HAP-1 (cell line): ENCODE data around the gene EEF1AKMT1.

Source experiments
- DNase-seq, 2 experiments: peaks; one replicate each; pipeline ENCODE4 v3.0.0-alpha.2; 2016 to 2020; ENCODE audit warnings: low spot score in 2 of 2
- H3K27me3 ChIP-seq: fragments of 250-450 bp; sonication (Bioruptor Pico); 2 replicates; pipeline ENCODE4 v1.5.1; 2020; ENCODE audit warnings: low read depth, mild to moderate bottlenecking, moderate library complexity
- H3K36me3 ChIP-seq: fragments of 250-450 bp; sonication (Bioruptor Pico); replicated peaks from 2 replicates; pipeline ENCODE4 v1.5.1; 2020; ENCODE audit warnings: mild to moderate bottlenecking
- H3K4me1 ChIP-seq: fragments of 250-450 bp; sonication (Bioruptor Pico); 2 replicates; pipeline ENCODE4 v1.5.1; 2020; ENCODE audit warnings: mild to moderate bottlenecking
- H3K4me3 ChIP-seq: fragments of 250-450 bp; sonication (Bioruptor Pico); 2 replicates; pipeline ENCODE4 v1.5.1; 2020; ENCODE audit warnings: mild to moderate bottlenecking, moderate library complexity
- H3K9me3 ChIP-seq: fragments of 250-450 bp; sonication (Bioruptor Pico); 2 replicates; pipeline ENCODE4 v1.5.1; 2020; ENCODE audit warnings: mild to moderate bottlenecking, moderate library complexity
- in situ Hi-C: fragments of 300-500 bp; cut with MboI; formaldehyde crosslinking; loops from 3 replicates; pipeline ENCODE4 v1.14.3; 2020; ENCODE audit warnings: low sequenced_read_pairs, inconsistent platforms, mixed read lengths

The EEF1AKMT1 gene

GRCh38 chr13:20708216-20708615 is 65.5 kb downstream of the EEF1AKMT1 start:
- H3K4me3 ChIP-seq, result no peak overlapping the region
- no peaks in the 10 kb centered on the region for H3K36me3 ChIP-seq
- H3K9me3 ChIP-seq, result no peaks in the 10 kb centered on the region
- H3K27me3 ChIP-seq, result no peaks in the 10 kb centered on the region
- DNase-seq, result no peak
- in situ Hi-C loops, result no loop called here
- peaks cover 5% of the 10 kb centered on the region for H3K4me1 ChIP-seq

DNA sequence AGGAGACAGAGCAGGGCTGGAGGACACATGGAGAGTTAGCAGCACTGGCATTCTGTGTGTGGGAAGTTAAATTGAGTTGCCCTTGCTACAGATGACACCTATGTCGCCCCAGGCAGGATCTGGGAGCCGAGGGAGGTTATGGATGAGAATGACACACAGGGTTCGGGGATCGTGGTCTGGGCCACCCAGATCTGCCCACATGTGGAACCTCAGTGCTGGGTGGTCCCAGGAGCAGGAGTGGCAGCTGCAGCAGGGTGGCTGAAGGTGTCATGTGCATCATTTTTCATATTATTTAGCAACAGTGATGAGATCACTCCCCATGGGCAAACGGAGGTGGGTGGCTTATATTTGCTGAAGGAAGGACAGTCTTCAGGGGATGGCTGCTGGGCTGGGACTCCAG is 67.1 kb downstream of the EEF1AKMT1 start:
- no peak overlapping the region for H3K4me3 ChIP-seq
- peaks cover 12% of the 10 kb centered on the region for H3K4me1 ChIP-seq
- no peaks in the 10 kb centered on the region for H3K36me3 ChIP-seq
- no peak for DNase-seq
- in situ Hi-C loops, result no loop called here
- no peaks in the 10 kb centered on the region for H3K27me3 ChIP-seq
- H3K9me3 ChIP-seq, result no peaks in the 10 kb centered on the region

DNA sequence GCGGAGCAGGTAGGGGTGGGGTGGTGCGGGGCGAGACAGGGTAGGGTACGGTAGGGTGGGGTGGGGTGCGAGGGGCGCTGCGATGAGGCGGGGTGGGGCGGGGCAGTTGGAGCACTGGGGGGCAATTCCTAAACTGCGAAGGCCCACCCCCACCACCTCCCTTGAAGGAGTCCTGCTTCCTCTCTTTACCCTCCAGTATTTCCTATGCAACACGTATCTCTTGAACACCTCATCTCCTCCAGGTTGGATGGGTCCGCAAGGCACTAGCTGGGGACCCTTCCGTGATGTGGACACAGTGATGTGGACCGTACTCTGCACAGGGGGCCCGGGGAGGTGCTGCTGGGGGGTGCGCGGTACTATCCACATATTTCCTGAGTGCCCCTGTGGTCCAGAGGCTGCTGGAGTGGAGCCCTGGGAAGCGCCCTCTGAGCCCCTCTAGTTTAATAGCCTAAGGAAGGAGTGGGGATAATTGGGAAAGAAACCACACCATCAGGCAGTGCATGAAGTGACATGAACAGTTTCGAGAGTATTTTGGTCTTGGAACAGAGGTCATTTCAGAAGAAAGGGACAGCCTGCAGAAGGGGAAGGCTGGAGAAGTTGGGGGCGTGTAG is 69.2 kb downstream of the EEF1AKMT1 start:
- Histone ChIP-seq H3K36me3 (no peaks in the 10 kb centered on the region), H3K4me3 (no peak overlapping the region), H3K27me3 (no peaks in the 10 kb centered on the region), H3K4me1 (peaks cover 22% of the 10 kb centered on the region), H3K9me3 (no peaks in the 10 kb centered on the region)
- DNase-seq, result no peak
- in situ Hi-C loops, result no loop called here

GRCh38 chr13:20703780-20704458 is 69.8 kb downstream of the EEF1AKMT1 start:
- no peaks in the 10 kb centered on the region for H3K9me3 ChIP-seq
- no peaks in the 10 kb centered on the region for H3K36me3 ChIP-seq
- DNase-seq, result peak; percentile 55 to 82
- in situ Hi-C loops, result no loop called here
- H3K27me3 ChIP-seq, result no peaks in the 10 kb centered on the region
- no peak overlapping the region; the same call in 1 of the 2 replicates for H3K4me3 ChIP-seq
- H3K4me1 ChIP-seq, result peaks cover 22% of the 10 kb centered on the region

DNA sequence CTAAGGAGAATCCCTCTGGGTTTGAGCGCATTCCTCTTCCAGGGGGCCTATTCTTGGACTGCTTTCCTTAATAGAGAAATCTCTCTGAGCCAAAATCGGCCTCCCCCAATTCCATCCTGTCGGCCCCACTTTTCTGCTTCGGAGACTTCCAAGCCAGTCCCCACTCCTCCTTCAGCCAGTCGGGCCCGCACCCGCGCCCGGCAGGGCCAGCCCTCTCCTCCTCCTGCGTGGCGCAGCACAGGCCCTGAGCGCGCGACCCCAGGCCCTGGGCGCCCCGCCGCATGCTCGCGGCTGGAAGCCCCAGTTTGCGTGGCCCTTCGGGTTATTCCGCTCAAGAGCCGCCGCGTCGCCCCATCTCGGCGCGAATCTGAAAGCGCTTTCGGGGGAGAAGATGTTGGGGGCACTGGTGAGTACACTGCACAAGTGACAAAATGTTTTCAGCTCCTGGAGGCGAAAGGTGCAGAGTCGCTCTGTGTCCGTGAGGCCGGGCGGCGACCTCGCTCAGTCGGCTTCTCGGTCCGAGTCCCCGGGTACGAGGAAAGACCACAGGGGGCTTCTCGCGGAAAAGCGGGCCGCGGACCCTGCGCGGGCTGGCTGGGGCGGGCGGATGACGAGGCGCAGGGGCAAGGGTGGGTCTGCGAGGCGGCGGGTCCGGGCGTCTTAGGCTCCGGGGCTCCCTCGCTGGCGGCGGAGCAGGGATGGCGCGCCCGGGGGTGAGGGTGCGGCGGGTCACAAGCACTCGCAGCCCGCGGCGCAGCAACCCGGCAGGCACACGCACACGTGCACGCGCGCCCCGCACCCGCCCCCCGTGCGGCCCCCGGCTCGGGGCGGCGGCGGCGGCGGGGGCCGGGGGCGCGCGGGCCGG is 70.6 kb downstream of the EEF1AKMT1 start, which contains the start of gene IL17D:
IL17D (plus strand) TSS at position 785 of the 865 bp plus-strand sequence. CDS start 303 bp downstream, outside the sequence.
- H3K4me3 ChIP-seq, result peak within 1 kb of the TSS; percentile 52
- DNase-seq, result peak in 1 of 2 experiments; percentile 58
- no peaks in the 10 kb centered on the region for H3K9me3 ChIP-seq
- in situ Hi-C loops, result no loop called here
- H3K4me1 ChIP-seq, result peaks cover 22% of the 10 kb centered on the region
- peaks cover 2% of the 10 kb centered on the region; the same call in 1 of the 2 replicates for H3K27me3 ChIP-seq
- no peaks in the 10 kb centered on the region for H3K36me3 ChIP-seq

GRCh38 chr13:20702530-20702914 is 71.2 kb downstream of the EEF1AKMT1 start:
- H3K27me3 ChIP-seq, result peaks cover 2% of the 10 kb centered on the region; the same call in 1 of the 2 replicates
- in situ Hi-C loops, result no loop called here
- peak overlapping the region; percentile 52 for H3K4me3 ChIP-seq
- peaks cover 22% of the 10 kb centered on the region for H3K4me1 ChIP-seq
- no peak for DNase-seq
- no peaks in the 10 kb centered on the region for H3K36me3 ChIP-seq
- no peaks in the 10 kb centered on the region for H3K9me3 ChIP-seq

DNA sequence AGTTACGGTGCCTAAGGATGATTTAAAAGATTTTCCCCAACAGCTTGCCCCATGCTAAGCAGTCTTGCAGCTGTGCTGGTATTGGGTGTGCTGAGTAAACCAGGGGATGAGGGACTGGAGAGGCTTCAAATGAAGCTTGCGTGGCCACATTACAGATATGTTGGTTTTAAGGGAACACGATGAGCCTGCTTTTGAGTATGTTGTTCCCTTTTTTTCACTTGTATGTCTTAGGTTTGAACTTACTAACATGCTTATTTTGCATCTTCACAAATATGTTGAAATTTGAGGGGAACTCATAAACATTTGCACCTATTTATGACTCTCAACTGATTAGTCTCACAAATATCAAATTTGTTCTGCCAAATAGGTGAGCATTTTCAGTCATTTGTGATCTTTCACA is 72.3 kb downstream of the EEF1AKMT1 start:
- no peak for DNase-seq
- H3K36me3 ChIP-seq, result no peaks in the 10 kb centered on the region
- peaks cover 22% of the 10 kb centered on the region for H3K4me1 ChIP-seq
- H3K27me3 ChIP-seq, result peaks cover 2% of the 10 kb centered on the region; the same call in 1 of the 2 replicates
- in situ Hi-C loops, result no loop called here
- no peaks in the 10 kb centered on the region for H3K9me3 ChIP-seq
- H3K4me3 ChIP-seq, result no peak overlapping the region

DNA sequence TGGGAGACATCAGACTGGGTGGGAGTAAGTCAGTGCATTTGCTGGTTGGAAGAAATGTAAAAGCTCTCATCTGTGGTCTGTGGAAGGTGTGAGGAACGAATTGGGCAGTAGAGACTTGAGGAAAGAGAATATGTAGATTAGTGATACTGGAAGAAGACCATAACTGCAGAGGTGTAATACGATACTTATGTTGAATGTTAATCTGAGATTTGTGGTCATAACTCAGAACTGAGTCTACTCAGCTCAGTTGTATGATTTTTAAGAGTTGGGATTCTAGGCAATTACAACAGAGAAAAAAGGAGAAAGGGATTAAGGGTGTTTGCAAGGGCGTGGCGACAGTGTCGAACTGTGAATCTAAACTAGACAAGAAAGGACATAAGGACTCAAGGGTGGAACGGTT is 73.5 kb downstream of the EEF1AKMT1 start:
- Histone ChIP-seq H3K27me3 (peaks cover 2% of the 10 kb centered on the region; the same call in 1 of the 2 replicates), H3K4me1 (peaks cover 22% of the 10 kb centered on the region), H3K9me3 (no peaks in the 10 kb centered on the region), H3K4me3 (no peak overlapping the region), H3K36me3 (no peaks in the 10 kb centered on the region)
- in situ Hi-C loops, result no loop called here
- peak; percentile 46 to 54 for DNase-seq

DNA sequence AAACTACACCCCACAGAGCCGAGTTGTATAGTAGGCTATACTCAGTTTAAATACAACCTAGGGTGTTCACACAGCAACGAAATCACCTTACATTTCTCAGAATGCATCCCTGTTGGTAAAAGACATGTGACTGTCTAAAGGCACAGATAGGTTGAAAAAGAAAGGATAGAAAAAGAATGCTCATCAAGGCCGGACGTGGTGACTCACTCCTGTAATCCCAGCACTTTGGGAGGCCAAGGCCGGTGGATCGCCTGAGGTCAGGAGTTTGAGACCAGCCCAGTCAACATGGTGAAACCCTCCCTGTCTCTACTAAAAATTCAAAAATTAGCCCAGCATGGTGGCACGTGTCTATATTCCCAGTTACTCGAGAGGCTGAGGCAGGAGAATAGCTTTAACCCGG is 74.0 kb downstream of the EEF1AKMT1 start:
- Histone ChIP-seq H3K36me3 (no peaks in the 10 kb centered on the region), H3K27me3 (peaks cover 2% of the 10 kb centered on the region; the same call in 1 of the 2 replicates), H3K4me1 (peaks cover 22% of the 10 kb centered on the region), H3K4me3 (no peak overlapping the region), H3K9me3 (no peaks in the 10 kb centered on the region)
- DNase-seq, result no peak
- in situ Hi-C loops, result no loop called here

- in situ Hi-C loops, result no loop called here
- DNase-seq, result peak in 1 of 2 experiments; percentile 80
- peaks cover 2% of the 10 kb centered on the region; the same call in 1 of the 2 replicates for H3K27me3 ChIP-seq
Measured at GRCh38 chr13:20696073-20696472, 77.7 kb downstream of the EEF1AKMT1 start.

GRCh38 chr13:20691616-20692015 is 82.1 kb downstream of the EEF1AKMT1 start:
- DNase-seq, result peak; percentile 66 to 88
- H3K27me3 ChIP-seq, result no peaks in the 10 kb centered on the region
- peaks cover 17% of the 10 kb centered on the region for H3K4me1 ChIP-seq
- in situ Hi-C loops, result no loop called here
- H3K9me3 ChIP-seq, result no peaks in the 10 kb centered on the region
- no peaks in the 10 kb centered on the region for H3K36me3 ChIP-seq
- no peak overlapping the region for H3K4me3 ChIP-seq

More at GRCh38 chr13:20696073-20696472, 77.7 kb downstream of the EEF1AKMT1 start:
- Histone ChIP-seq H3K4me1 (peaks cover 17% of the 10 kb centered on the region), H3K36me3 (no peaks in the 10 kb centered on the region), H3K9me3 (no peaks in the 10 kb centered on the region), H3K4me3 (no peak overlapping the region)

- no peak for DNase-seq
- in situ Hi-C loops, result no loop called here
- H3K36me3 ChIP-seq, result no peaks in the 10 kb centered on the region
- no peaks in the 10 kb centered on the region for H3K9me3 ChIP-seq
- H3K4me1 ChIP-seq, result peaks cover 17% of the 10 kb centered on the region
- H3K27me3 ChIP-seq, result no peaks in the 10 kb centered on the region
- H3K4me3 ChIP-seq, result no peak overlapping the region
Measured at GRCh38 chr13:20689291-20689690, 84.5 kb downstream of the EEF1AKMT1 start.

DNA sequence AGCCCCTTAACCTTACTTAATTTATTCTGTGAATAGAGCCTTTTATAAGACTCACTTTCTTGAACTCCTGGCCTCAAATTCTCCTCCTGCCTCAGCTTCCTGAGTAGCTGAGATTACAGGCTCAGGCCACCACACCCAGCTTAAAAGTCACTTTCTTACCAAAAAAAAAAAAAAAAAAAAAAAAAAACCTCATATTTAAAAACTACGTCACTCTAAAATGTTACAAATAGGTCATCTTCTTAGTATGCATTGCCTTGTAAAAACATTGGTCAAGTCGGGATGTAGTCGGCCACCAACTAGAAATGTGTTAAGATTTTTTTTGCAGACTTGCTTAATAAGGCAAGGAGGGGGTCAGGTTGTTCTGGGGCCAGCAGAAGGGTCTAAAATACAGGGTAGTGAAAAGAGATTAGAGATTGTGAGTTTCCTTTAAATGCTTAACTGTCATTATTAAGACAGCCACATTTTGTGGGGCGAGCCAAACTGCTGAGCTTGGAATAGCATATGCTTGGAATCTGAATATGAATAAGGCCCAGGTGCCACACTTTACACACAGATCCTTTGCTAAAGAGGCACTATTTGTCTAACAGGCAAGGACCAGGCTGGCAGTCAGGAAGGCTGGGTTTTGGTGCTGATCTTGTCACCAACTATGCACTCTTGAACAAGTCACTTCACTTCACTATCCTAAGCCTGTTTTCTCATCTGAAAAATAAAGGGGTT is 86.7 kb downstream of the EEF1AKMT1 start:
- H3K4me3 ChIP-seq, result no peak overlapping the region
- DNase-seq, result peak; percentile 55 to 56
- H3K4me1 ChIP-seq, result peaks cover 22% of the 10 kb centered on the region
- no peaks in the 10 kb centered on the region for H3K27me3 ChIP-seq
- H3K36me3 ChIP-seq, result no peaks in the 10 kb centered on the region
- no peaks in the 10 kb centered on the region for H3K9me3 ChIP-seq
- in situ Hi-C loops, result no loop called here
